Transverse colon (tissue), 3 donors: ENCODE data around the gene TSPAN3.

ENCODE experiments used
- CTCF ChIP-seq, 5 experiments: fragments of 200-600 bp in 3 of 5; fragments of 450-650 bp in 2 of 5; sonication (generic) in 3 of 5; IDR thresholded peaks; 1 replicate in 2 of 5; 2 replicates in 3 of 5; pipeline ENCODE4 v1.5.1; 2016 to 2017; ENCODE audit warnings: antibody characterized with exemption in 5 of 5, inconsistent platforms in 3 of 5, mild to moderate bottlenecking in 2 of 5, moderate library complexity in 1 of 5
- EP300 ChIP-seq: sonication (generic); formaldehyde crosslinking; IDR thresholded peaks from one replicate; pipeline ENCODE4 v1.6.1; 2017; ENCODE audit warnings: antibody characterized with exemption, low read depth
- POLR2A ChIP-seq: fragments of 450-650 bp; IDR thresholded peaks from one replicate; pipeline ENCODE4 v1.6.1; 2016; ENCODE audit warnings: antibody characterized with exemption, mild to moderate bottlenecking, moderate library complexity

GRCh38 chr15:77074350-77074749, 3.4 kb upstream of the TSPAN3 start:
- TF ChIP-seq EP300 (no peak), CTCF (IDR thresholded peaks at IDR 0.05) (no peak), POLR2A (no peak)
